ENCODE measurements around the gene GFI1B. TPM values are rescaled to one million over a fixed set of nuclear protein-coding genes. Genes with fewer than 3 reads are reported as not detected.

GFI1B gene
- total RNA-seq, 4 donors from 2014 or later = 0.13 to 0.38 TPM; not detected in 2

DNA sequence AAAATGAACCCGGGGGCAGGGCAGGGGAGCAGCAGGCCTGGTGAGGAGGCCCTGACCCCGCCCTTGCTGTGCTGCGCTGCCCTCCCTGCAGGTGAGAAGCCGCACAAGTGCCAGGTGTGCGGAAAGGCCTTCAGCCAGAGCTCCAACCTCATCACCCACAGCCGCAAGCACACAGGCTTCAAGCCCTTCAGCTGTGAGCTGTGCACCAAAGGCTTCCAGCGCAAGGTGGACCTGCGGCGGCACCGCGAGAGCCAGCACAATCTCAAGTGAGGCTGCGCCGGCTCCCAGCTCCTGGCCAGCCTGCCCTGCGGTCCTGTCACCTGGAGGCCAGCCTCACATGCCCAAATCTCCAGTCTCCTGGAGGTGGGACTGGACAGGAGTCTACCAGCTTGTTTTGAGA is 12.3 kb downstream of the GFI1B start:
- intact Hi-C loops (cut with DNase I; ENCODE audit: low total_unique reads) = no loop called here
- WGBS, 2 donors = 82 to 92% methylated on average over 14 of the region's 14 CpGs
- DNase-seq (ENCODE audit: low spot score in 2 of 2) = no peak
- H3K4me3 ChIP-seq (ENCODE audit: low read depth, poor library complexity, severe bottlenecking) = no peak overlapping the region
- no peak for TF ChIP-seq POLR2A (IDR thresholded peaks at IDR 0.05)
- TF ChIP-seq, protein P1, sequence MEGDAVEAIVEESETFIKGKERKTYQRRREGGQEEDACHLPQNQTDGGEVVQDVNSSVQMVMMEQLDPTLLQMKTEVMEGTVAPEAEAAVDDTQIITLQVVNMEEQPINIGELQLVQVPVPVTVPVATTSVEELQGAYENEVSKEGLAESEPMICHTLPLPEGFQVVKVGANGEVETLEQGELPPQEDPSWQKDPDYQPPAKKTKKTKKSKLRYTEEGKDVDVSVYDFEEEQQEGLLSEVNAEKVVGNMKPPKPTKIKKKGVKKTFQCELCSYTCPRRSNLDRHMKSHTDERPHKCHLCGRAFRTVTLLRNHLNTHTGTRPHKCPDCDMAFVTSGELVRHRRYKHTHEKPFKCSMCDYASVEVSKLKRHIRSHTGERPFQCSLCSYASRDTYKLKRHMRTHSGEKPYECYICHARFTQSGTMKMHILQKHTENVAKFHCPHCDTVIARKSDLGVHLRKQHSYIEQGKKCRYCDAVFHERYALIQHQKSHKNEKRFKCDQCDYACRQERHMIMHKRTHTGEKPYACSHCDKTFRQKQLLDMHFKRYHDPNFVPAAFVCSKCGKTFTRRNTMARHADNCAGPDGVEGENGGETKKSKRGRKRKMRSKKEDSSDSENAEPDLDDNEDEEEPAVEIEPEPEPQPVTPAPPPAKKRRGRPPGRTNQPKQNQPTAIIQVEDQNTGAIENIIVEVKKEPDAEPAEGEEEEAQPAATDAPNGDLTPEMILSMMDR (IDR thresholded peaks at IDR 0.05) = no peak

DNA sequence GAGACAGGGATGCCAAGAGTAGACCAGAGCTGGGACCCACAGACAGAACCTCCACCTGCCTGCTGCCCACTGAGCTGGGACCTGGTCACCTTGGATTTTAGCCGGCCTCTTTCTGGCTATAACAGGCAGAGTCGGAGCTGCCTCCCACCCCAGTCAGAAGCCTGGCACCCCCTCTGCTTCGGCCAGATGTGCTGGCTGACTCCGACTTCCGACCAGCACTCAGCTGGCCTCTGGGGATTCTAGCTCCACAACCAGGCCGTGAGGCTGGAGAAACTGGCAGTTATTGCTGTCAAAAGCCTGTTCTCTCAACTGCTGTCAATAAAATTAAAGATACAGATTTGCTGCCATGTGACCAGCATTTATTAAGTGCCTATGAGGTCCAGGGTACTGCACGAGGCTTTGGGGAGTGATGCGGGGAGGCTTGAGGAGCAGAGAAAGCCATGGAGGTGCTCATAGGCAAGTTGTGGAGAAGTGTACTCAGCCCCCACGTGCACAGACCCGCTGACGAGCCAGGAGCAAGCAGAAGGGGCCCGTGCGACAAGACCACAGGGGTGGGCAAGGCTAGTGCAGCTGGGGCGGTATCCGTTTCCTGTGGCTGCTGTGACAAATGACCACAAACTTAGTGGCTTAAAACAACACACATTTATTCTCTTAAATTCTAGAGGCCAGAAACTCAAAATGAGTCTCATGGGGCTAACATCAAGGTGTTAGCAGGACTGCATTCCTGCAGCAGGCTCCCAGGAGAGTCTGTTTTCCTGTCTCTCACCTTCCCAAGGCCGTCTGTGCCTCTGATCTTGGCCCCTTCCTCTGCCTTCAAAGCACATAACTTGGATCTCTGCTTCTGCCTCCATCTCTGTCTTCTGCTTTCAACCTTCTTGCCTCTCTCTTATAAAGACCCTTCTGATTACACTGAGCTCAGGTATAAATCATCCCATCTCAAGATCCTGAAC is 13.1 kb downstream of the GFI1B start:
- intact Hi-C loops (cut with DNase I; ENCODE audit: low total_unique reads) = no loop called here
- 49 to 50% methylated on average over 16 of the region's 16 CpGs for WGBS, 2 donors
- no peak for DNase-seq (ENCODE audit: low spot score in 2 of 2)
- TF ChIP-seq, protein P1 (IDR thresholded peaks at IDR 0.05) = no peak
- no peak for TF ChIP-seq POLR2A (IDR thresholded peaks at IDR 0.05)
- H3K4me3 ChIP-seq (ENCODE audit: low read depth, poor library complexity, severe bottlenecking) = no peak overlapping the region

DNA sequence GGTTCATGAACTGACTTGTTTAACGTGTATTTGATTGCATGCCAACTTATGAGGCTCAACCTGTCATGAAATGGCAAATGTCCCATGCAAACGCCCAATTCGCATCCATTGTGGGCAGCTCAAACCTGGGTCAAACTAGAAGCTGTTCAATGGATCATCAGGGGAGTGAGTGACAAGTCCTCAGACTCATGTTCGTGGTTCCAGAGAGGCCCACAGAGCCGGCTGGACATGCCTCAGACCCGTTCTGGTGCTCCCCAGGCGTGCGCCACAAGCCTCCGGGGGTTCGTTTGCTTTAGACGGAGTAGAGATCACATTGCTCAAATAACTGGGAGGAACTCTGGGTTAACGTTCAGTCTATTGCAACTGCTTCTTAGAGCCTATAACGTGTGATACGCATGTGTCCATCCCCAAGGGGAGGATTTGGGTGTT is 15.0 kb downstream of the GFI1B start:
- intact Hi-C loops (cut with DNase I; ENCODE audit: low total_unique reads) = no loop called here
- no peak overlapping the region for H3K4me3 ChIP-seq (ENCODE audit: low read depth, poor library complexity, severe bottlenecking)
- DNase-seq (ENCODE audit: low spot score in 2 of 2) = no peak
- 34 to 44% methylated on average over 13 to 14 of the region's 14 CpGs for WGBS, 2 donors
- TF ChIP-seq, protein P1 (IDR thresholded peaks at IDR 0.05) = no peak
- TF ChIP-seq POLR2A (IDR thresholded peaks at IDR 0.05) = no peak

DNA sequence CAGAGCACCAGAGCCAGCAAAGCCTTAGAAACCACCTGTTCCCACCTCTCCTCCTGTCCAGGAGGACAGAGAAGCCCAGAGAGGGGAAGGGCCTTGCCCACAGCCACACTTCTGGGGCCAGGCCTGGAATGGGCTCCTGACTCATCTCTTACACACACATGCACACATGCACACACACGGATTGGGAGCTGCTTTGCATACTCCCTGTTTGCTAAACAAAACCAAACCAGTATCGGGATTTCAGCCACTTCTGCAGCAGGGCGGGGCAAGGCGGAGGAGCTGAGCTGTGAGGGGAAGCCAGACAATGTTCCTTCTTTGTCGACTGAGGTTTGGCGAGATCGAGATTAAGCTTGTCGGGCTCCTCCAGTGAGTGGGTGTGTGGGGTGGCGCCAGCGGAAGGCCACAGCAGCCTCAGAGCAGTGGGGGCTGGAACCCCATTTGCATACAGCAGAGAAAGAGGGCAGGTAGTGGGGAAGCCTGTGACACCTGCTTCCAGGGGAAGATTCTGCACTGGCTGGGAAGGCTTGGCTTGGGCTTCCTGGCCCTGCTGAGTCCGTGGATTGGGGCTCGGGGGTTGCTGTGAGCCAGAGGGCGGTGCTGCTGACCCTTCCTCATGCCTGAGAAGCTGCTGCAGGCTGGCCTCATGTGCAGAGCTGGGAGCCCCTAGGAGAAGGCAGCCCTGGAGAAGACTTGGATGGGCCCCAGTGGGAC is 16.1 kb downstream of the GFI1B start:
- no peak overlapping the region for H3K4me3 ChIP-seq (ENCODE audit: low read depth, poor library complexity, severe bottlenecking)
- WGBS, 2 donors = 11 to 20% methylated on average over 13 of the region's 13 CpGs
- TF ChIP-seq, protein P1 (IDR thresholded peaks at IDR 0.05) = no peak
- TF ChIP-seq POLR2A (IDR thresholded peaks at IDR 0.05) = no peak
- peak in 1 of 2 donors; percentile 47 for DNase-seq (ENCODE audit: low spot score in 2 of 2)
- intact Hi-C loops (cut with DNase I; ENCODE audit: low total_unique reads) = no loop called here

DNA sequence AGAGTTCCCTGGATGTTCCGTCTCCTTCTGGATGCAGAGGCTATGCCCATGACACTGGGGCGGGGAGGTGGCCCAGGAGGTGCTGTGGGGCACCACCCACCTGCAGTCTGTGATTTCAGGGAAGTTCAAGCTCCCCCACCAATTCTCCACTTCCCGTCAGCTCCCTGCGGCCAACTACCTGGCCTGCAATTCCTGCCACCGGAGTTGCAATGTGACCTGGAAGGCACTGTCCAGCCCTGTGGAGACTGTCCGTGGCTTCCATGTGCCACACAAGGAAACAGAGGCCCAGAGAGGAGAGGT is 16.6 kb downstream of the GFI1B start:
- TF ChIP-seq, protein P1 (IDR thresholded peaks at IDR 0.05) = no peak
- no peak for TF ChIP-seq POLR2A (IDR thresholded peaks at IDR 0.05)
- intact Hi-C loops (cut with DNase I; ENCODE audit: low total_unique reads) = no loop called here
- H3K4me3 ChIP-seq (ENCODE audit: low read depth, poor library complexity, severe bottlenecking) = no peak overlapping the region
- DNase-seq (ENCODE audit: low spot score in 2 of 2) = no peak
- 71 to 83% methylated on average over 6 of the region's 6 CpGs for WGBS, 2 donors

Data from lower leg skin (tissue), 4 donors.